GM12878 (cell line): Measurements from ENCODE around the gene OGFR. TPM values are rescaled to one million over a fixed set of nuclear protein-coding genes. Genes with fewer than 3 reads are reported as not detected.

Experiments used
- ATAC-seq: fragments of 200-7000 bp; cut with Tn5 transposase; 3 replicates; pipeline ENCODE4 v1.9.1; 2020; ENCODE audit warnings: mild to moderate bottlenecking, moderate library complexity
- BruUV-seq: library from RNA; stranded (reverse); fragments of 400-500 nt; replicated peaks from 2 replicates; lab custom pipeline; 2021; lab: Mats Ljungman, UMichigan
- CTCF ChIA-PET: fragments of 300-600 bp; sonication (Branson Sonifier 250); formaldehyde crosslinking; extraction: SDS; loops from one replicate; lab custom pipeline; 2021; ENCODE audit warnings: inconsistent platforms; lab: Yijun Ruan, JAX
- POLR2A ChIA-PET: fragments of 350-600 bp; formaldehyde crosslinking; extraction: SDS; loops from one replicate; lab custom pipeline; 2021; ENCODE audit warnings: inconsistent platforms; lab: Charles Lee
- RAD21 ChIA-PET: fragments of 300-600 bp; sonication (Branson Sonifier 250); formaldehyde crosslinking; loops from one replicate; lab custom pipeline; 2023; ENCODE audit warnings: antibody characterized with exemption; ENCODE audit not compliant: unreplicated experiment; lab: Charles Lee
- SMC1A ChIA-PET: fragments of 300-600 bp; sonication (Branson Sonifier 250); formaldehyde crosslinking; loops from one replicate; lab custom pipeline; 2023; ENCODE audit not compliant: unreplicated experiment, uncharacterized antibody; lab: Charles Lee
- DNase-seq: peaks from one replicate; pipeline ENCODE4 v3.0.0-alpha.2; 2011; ENCODE audit warnings: low read depth, low spot score
- FAIRE-seq: peaks from 3 replicates; lab custom pipeline; 2011; peaks lifted over from hg19 to GRCh38; lab: Jason Lieb, UNC
- H2AFZ ChIP-seq: 2 replicates; pipeline ENCODE4 v1.6.0; 2011; ENCODE audit warnings: low read depth, low read length, control low read depth; ENCODE audit not compliant: control insufficient read depth
- H3K27ac ChIP-seq: 2 replicates; pipeline ENCODE4 v1.5.1; 2011; ENCODE audit warnings: control low read depth; ENCODE audit not compliant: control insufficient read depth, insufficient read depth
- H3K27me3 ChIP-seq, 2 experiments: replicated peaks in 1 of 2; 2 replicates each; pipeline versions ENCODE4 v1.6.0 to v1.6.1; 2011; ENCODE audit warnings: low read length in 1 of 2; ENCODE audit not compliant: control insufficient read depth in 2 of 2, insufficient read depth in 2 of 2
- H3K36me3 ChIP-seq, 2 experiments: 2 replicates each; pipeline ENCODE4 v1.5.1; 2011; ENCODE audit warnings: low read length in 1 of 2; ENCODE audit not compliant: control insufficient read depth in 2 of 2, insufficient read depth in 2 of 2
- H3K4me1 ChIP-seq: 2 replicates; pipeline ENCODE4 v1.6.1; 2011; ENCODE audit warnings: mild to moderate bottlenecking, low read length, moderate library complexity, mixed read lengths; ENCODE audit not compliant: control insufficient read depth, insufficient read depth
- H3K4me2 ChIP-seq: 2 replicates; pipeline ENCODE4 v1.6.0; 2011; ENCODE audit warnings: control low read depth; ENCODE audit not compliant: control insufficient read depth, insufficient read depth
- H3K4me3 ChIP-seq: fragments of 200-600 bp; sonication (generic); 2 replicates; pipeline ENCODE4 v1.5.1; 2016
- H3K79me2 ChIP-seq: 2 replicates; pipeline ENCODE4 v1.6.0; 2011; ENCODE audit warnings: low read length; ENCODE audit not compliant: control insufficient read depth, insufficient read depth
- H3K9ac ChIP-seq: 2 replicates; pipeline ENCODE4 v1.8.0; 2011; ENCODE audit warnings: low read length, control low read depth, mixed read lengths; ENCODE audit not compliant: control insufficient read depth, insufficient read depth
- H3K9me3 ChIP-seq: replicated peaks from 3 replicates; pipeline ENCODE4 v1.5.1; 2011; ENCODE audit warnings: mild to moderate bottlenecking, low read length; ENCODE audit not compliant: control insufficient read depth, insufficient read depth
- H4K20me1 ChIP-seq: 2 replicates; pipeline ENCODE4 v1.6.0; 2011; ENCODE audit not compliant: control insufficient read depth, insufficient read depth
- CREM ChIP-seq: IDR thresholded peaks from 2 replicates; pipeline ENCODE4 v1.6.1; 2014; ENCODE audit warnings: antibody characterized with exemption, low read depth
- JUNB ChIP-seq: IDR thresholded peaks from 2 replicates; pipeline ENCODE4 v1.6.1; 2016; ENCODE audit warnings: antibody characterized with exemption, mild to moderate bottlenecking
- NBN ChIP-seq: fragments of 450-650 bp; IDR thresholded peaks from 2 replicates; pipeline ENCODE4 v1.6.1; 2016
- NFXL1 ChIP-seq: fragments of 450-650 bp; IDR thresholded peaks from 2 replicates; pipeline ENCODE4 v1.6.1; 2017; ENCODE audit warnings: antibody characterized with exemption, mild to moderate bottlenecking, borderline replicate concordance
- NR2F1 ChIP-seq: fragments of 450-650 bp; conservative IDR thresholded peaks from 2 replicates; pipeline ENCODE4 v1.6.1; 2017; ENCODE audit warnings: mild to moderate bottlenecking
- NRF1 ChIP-seq: conservative IDR thresholded peaks from 2 replicates; pipeline ENCODE4 v1.6.1; 2011; ENCODE audit warnings: mild to moderate bottlenecking, low read depth, low read length, improper control_type of control experiment
- PML ChIP-seq: IDR thresholded peaks from 2 replicates; pipeline ENCODE4 v1.6.1; 2012; ENCODE audit warnings: low read length, inconsistent platforms
- SP1 ChIP-seq: IDR thresholded peaks from one replicate; pipeline ENCODE4 v1.6.1; 2011; ENCODE audit warnings: low read depth, low read length
- SREBF2 ChIP-seq: IDR thresholded peaks from 2 replicates; pipeline ENCODE4 v1.6.1; 2012; ENCODE audit warnings: mild to moderate bottlenecking, low read length
- SUZ12 ChIP-seq: fragments of 200-600 bp; sonication (generic); IDR thresholded peaks from one replicate; pipeline ENCODE4 v1.6.1; 2018; ENCODE audit warnings: antibody characterized with exemption, mild to moderate bottlenecking; ENCODE audit not compliant: unreplicated experiment
- YBX1 ChIP-seq: fragments of 450-650 bp; IDR thresholded peaks from 2 replicates; pipeline ENCODE4 v1.6.1; 2016; ENCODE audit warnings: antibody characterized with exemption
- ZNF274 ChIP-seq: IDR thresholded peaks from one replicate; pipeline ENCODE4 v1.8.0; 2011; ENCODE audit not compliant: insufficient read length, insufficient read depth
- WGBS: methylation state at CpG from one replicate; pipeline ENCODE4 v1.1.6; 2016; ENCODE audit warnings: low lambda C conversion rate; ENCODE audit not compliant: insufficient replicate concordance, insufficient coverage; ENCODE audit errors: missing lambda C conversion rate; 5-methylcytosine and 5-hydroxymethylcytosine counted together
- in situ Hi-C: fragments of 300-500 bp; cut with MboI; formaldehyde crosslinking; loops from 9 replicates; pipeline ENCODE4 v1.14.3; 2018; ENCODE audit warnings: mixed read lengths
- intact Hi-C: fragments of 100-400 bp; cut with micrococcal nuclease; formaldehyde crosslinking; loops from one replicate; pipeline ENCODE4 v1.14.2; 2022; ENCODE audit not compliant: unreplicated experiment
- polyA plus RNA-seq, 11 experiments: library from polyadenylated mRNA; depleted of rRNA in 4 of 11; unstranded in 6 of 11; stranded (reverse) in 5 of 11; fragments of >200 nt; fragmentation: Nextera tagmentation in 4 of 11; fragmentation: Illumina TruSeq in 1 of 11; extraction: Ambion mirVana in 4 of 11; extraction: Trizol in 1 of 11; gene quantifications; 1 replicate in 1 of 11; 2 replicates in 10 of 11; pipeline versions ENCODE4 v1.2.1 to v1.2.3, GENCODE V29; 2011 to 2016; ENCODE audit warnings: inconsistent platforms in 2 of 11, missing spikeins in 2 of 11, low read depth in 1 of 11
- total RNA-seq, 4 experiments: library from RNA; depleted of rRNA in 3 of 4; stranded (reverse); fragments of >200 nt in 3 of 4; fragmentation: Illumina TruSeq in 1 of 4; extraction: Trizol in 1 of 4; gene quantifications; 2 replicates each; pipeline versions ENCODE4 v1.2.1 to v1.2.3, GENCODE V29; 2013 to 2021
- TF ChIP-seq, protein P1 (sequence below): IDR thresholded peaks from 2 replicates; pipeline ENCODE4 v1.6.1; 2012; ENCODE audit warnings: improper control_type of control experiment, low read depth, low read length; ENCODE audit not compliant: insufficient replicate concordance
- TF ChIP-seq, protein P2 (sequence below): fragments of 450-650 bp; IDR thresholded peaks from 2 replicates; pipeline ENCODE4 v1.6.1; 2014; ENCODE audit warnings: mild to moderate bottlenecking
- TF ChIP-seq, protein P3 (sequence below): fragments of 450-650 bp; IDR thresholded peaks from 2 replicates; pipeline ENCODE4 v1.6.1; 2017; ENCODE audit warnings: low read depth, mild to moderate bottlenecking, moderate library complexity

Gene OGFR
- total and polyA plus RNA-seq, 10 of the 15 experiments (the other 5 are each of a cell fraction or from before 2014, with no cell fraction given): 0.72 to 62.1 (median 27.3) TPM

DNA sequence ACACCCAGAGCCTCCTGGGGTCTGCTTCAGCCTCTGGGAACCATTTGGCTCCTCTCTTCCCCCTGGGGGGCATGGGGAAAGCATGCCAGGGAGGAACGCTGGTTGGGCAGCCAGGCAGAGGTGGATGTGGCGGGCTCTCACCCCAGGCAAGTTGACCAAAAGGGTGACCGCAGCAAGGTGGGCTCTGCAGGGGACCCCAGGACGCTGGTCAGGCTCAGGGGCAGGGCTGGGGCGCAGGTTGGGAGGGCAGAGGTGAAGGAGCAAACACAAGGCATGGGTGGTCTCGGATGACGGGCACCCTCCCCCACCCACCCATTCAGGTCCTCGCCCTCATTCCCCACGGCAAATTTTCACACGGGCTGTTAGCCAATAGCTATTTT lies 38.6 kb upstream of the OGFR start:
- Histone ChIP-seq H3K36me3 (no peaks in the 10 kb centered on the region), H3K27ac (no peak overlapping the region), H4K20me1 (no peaks in the 10 kb centered on the region), H3K27me3 (peaks cover 0 to 1% of the 10 kb centered on the region in 2 experiments; a peak in 1 of 4 replicates), H3K4me3 (no peak overlapping the region), H3K9me3 (no peaks in the 10 kb centered on the region), H2AFZ (no peak overlapping the region), H3K79me2 (no peaks in the 10 kb centered on the region), H3K4me1 (no peaks in the 10 kb centered on the region), H3K9ac (no peak overlapping the region), H3K4me2 (no peak overlapping the region)
- WGBS: 37% methylated on average over 7 of the region's 10 CpGs
- SMC1A ChIA-PET: no interaction called here
- in situ Hi-C loops: no loop called here
- BruUV-seq: no TSS peak
- intact Hi-C loops: no loop called here
- TF ChIP-seq PML (no peak), NBN (no peak), NRF1 (no peak), NR2F1 (no peak), SP1 (no peak), SUZ12 (no peak), JUNB (no peak), ZNF274 (no peak), SREBF2 (no peak), YBX1 (no peak), NFXL1 (no peak), CREM (no peak)
- TF ChIP-seq, protein P1, sequence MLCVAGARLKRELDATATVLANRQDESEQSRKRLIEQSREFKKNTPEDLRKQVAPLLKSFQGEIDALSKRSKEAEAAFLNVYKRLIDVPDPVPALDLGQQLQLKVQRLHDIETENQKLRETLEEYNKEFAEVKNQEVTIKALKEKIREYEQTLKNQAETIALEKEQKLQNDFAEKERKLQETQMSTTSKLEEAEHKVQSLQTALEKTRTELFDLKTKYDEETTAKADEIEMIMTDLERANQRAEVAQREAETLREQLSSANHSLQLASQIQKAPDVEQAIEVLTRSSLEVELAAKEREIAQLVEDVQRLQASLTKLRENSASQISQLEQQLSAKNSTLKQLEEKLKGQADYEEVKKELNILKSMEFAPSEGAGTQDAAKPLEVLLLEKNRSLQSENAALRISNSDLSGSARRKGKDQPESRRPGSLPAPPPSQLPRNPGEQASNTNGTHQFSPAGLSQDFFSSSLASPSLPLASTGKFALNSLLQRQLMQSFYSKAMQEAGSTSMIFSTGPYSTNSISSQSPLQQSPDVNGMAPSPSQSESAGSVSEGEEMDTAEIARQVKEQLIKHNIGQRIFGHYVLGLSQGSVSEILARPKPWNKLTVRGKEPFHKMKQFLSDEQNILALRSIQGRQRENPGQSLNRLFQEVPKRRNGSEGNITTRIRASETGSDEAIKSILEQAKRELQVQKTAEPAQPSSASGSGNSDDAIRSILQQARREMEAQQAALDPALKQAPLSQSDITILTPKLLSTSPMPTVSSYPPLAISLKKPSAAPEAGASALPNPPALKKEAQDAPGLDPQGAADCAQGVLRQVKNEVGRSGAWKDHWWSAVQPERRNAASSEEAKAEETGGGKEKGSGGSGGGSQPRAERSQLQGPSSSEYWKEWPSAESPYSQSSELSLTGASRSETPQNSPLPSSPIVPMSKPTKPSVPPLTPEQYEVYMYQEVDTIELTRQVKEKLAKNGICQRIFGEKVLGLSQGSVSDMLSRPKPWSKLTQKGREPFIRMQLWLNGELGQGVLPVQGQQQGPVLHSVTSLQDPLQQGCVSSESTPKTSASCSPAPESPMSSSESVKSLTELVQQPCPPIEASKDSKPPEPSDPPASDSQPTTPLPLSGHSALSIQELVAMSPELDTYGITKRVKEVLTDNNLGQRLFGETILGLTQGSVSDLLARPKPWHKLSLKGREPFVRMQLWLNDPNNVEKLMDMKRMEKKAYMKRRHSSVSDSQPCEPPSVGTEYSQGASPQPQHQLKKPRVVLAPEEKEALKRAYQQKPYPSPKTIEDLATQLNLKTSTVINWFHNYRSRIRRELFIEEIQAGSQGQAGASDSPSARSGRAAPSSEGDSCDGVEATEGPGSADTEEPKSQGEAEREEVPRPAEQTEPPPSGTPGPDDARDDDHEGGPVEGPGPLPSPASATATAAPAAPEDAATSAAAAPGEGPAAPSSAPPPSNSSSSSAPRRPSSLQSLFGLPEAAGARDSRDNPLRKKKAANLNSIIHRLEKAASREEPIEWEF: no peak
- TF ChIP-seq, protein P2, sequence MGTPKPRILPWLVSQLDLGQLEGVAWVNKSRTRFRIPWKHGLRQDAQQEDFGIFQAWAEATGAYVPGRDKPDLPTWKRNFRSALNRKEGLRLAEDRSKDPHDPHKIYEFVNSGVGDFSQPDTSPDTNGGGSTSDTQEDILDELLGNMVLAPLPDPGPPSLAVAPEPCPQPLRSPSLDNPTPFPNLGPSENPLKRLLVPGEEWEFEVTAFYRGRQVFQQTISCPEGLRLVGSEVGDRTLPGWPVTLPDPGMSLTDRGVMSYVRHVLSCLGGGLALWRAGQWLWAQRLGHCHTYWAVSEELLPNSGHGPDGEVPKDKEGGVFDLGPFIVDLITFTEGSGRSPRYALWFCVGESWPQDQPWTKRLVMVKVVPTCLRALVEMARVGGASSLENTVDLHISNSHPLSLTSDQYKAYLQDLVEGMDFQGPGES: no peak
- TF ChIP-seq, protein P3, sequence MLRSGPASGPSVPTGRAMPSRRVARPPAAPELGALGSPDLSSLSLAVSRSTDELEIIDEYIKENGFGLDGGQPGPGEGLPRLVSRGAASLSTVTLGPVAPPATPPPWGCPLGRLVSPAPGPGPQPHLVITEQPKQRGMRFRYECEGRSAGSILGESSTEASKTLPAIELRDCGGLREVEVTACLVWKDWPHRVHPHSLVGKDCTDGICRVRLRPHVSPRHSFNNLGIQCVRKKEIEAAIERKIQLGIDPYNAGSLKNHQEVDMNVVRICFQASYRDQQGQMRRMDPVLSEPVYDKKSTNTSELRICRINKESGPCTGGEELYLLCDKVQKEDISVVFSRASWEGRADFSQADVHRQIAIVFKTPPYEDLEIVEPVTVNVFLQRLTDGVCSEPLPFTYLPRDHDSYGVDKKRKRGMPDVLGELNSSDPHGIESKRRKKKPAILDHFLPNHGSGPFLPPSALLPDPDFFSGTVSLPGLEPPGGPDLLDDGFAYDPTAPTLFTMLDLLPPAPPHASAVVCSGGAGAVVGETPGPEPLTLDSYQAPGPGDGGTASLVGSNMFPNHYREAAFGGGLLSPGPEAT: no peak
- RAD21 ChIA-PET: no interaction called here
- DNase-seq (no peak), ATAC-seq (no peak), FAIRE-seq (no peak)
- POLR2A ChIA-PET: no interaction called here
- CTCF ChIA-PET: no interaction called here
